Left ventricle myocardium superior (tissue), 1 donor: ENCODE data around the gene CHST15. TPM values are rescaled to one million over a fixed set of nuclear protein-coding genes. Genes with fewer than 3 reads are reported as not detected.

Experiments used
- ATAC-seq: fragments of 200-7000 bp; cut with Tn5 transposase; one replicate; pipeline ENCODE4 v1.9.1; 2020; ENCODE audit warnings: mild to moderate bottlenecking, moderate library complexity
- DNase-seq: peaks from one replicate; pipeline ENCODE4 v3.0.0-alpha.2; 2020
- intact Hi-C: fragments of 100-400 bp; cut with micrococcal nuclease; formaldehyde crosslinking; loops from one replicate; pipeline ENCODE4 v1.11.0; 2022
- total RNA-seq: library from RNA; stranded (reverse); fragmentation: NEBNext Ultra II Directional; extraction: Animal tissue kit (Norgen Biotek cat#: 25700); gene quantifications from one replicate; pipeline ENCODE4 v1.2.1, GENCODE V29; 2021
- donor health status: DM: no; HTN: yes; CAD: no; lungs with severe emphysema.

CHST15 gene
- total RNA-seq, 1 donor from 2014 or later = 4.0 TPM

GRCh38 chr10:124072106-124072505, 21.3 kb downstream of the CHST15 start:
- intact Hi-C loops = no loop called here
- no peak for DNase-seq
- ATAC-seq = no peak

DNA sequence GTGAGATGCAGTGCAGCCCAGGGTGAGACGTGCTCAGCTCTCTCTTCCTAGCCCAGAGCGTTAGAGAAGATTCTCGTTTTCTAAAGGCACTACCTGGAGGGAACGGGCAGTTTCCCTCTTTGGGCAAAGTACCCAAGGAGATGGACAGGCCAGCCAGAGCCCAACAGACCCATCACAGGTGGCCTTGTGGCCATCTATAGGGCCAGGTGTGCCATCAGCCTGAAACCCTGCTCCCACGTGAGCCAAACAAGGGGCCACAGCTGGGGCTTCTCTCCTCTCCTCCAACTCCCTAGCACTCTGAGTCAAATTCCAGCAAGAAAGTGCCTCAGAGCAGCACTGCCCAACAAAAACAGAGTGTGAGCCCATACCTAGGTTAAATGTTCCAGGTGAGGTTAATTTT, 22.3 kb downstream of the CHST15 start:
- intact Hi-C loops = no loop called here
- ATAC-seq (no peak), DNase-seq (no peak)

GRCh38 chr10:124070666-124071065, 22.7 kb downstream of the CHST15 start:
- no peak for ATAC-seq
- intact Hi-C loops = no loop called here
- no peak for DNase-seq

DNA sequence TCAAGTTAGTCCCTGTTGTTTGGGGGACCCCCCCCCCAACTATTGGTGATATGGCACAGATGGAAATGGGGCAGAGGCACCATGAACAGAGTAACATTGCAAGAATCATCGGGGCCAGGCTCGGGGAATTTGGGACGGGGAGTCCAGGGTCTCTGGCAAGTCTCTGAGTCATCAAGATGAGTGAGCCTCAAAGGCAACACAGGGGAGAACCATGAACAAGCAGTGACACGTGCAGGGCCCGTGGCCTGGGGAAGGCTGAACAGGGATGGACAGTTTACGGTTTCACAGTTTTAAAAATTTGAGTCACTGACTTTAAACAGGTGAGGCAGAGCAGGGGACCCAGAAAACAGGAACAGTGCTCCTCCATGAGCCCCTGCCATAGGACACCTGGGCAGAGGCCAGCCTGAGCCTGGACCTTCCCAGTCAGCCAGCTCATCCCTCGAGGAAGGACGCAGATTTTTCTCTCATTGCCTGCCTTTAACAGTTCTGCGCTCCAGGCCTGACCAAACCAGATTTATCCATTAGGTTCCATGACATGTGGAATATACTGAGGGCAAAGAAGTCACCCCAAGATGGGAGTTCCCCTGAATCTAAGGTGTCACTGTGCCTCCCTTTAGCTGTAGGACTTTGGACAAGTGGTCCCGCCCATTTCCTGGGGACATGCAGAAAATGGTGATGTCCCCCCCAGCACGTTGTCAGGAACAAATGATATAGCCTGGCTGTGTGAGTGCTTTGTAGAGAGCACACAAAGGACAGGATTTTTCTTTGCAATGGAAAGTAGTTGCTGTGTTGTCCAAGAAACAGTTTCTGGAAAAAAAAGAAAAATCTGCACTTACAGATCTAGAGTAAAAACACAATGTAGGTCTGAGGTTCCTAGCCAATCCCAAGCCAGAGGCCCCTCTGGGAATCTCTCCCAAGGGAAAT, 23.8 kb downstream of the CHST15 start:
- intact Hi-C loops = no loop called here
- DNase-seq (no peak), ATAC-seq (no peak)

GRCh38 chr10:124068929-124069328, 24.5 kb downstream of the CHST15 start:
- ATAC-seq = no peak
- DNase-seq = no peak
- intact Hi-C loops = no loop called here

GRCh38 chr10:124067825-124068400, 25.5 kb downstream of the CHST15 start:
- DNase-seq = no peak
- no peak for ATAC-seq
- intact Hi-C loops = no loop called here

DNA sequence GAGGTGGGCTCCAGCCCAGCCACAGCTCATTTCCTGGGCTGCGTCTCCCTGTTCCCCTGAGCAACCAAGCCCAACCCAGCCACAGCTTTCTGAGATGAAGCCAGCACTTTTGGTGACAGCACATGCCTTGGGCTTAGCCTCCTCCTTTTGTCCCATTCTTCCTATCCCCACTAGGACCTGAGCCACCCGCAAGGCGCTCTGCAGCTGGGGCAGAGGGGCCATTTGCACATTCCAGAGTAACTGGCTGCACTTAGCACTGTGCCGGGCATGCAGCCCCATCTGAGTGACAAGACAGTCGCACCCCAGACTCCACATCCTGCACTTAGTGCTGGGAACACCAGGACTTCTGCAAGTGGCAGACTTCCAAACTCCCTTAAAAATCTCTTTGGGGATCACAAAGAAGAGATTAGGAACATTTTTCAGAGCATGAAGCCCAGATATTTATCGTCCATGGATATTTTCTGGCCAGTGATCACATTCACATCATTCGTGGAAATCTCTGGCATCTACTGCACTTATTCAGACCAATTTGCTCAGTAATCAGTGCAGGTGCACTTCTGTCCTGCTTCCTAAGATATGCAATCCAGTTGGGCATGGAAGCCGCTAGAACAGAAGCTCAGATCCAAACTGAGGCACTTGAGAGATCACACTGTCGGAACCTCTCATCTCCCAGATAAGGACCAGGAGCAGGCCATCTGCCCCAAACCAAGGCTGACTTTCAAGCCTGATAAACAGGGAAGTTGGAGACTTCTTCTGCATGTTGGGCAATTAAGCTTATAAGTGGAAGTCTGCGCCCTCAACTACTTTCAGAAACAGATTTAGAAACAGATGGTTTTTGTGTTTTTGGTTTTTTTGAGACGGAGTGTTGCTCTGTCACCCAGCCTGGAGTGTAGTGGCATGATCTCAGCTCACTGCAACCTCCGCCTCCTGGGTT, 26.4 kb downstream of the CHST15 start:
- DNase-seq = no peak
- ATAC-seq = peak; percentile 44
- intact Hi-C loops = no loop called here

DNA sequence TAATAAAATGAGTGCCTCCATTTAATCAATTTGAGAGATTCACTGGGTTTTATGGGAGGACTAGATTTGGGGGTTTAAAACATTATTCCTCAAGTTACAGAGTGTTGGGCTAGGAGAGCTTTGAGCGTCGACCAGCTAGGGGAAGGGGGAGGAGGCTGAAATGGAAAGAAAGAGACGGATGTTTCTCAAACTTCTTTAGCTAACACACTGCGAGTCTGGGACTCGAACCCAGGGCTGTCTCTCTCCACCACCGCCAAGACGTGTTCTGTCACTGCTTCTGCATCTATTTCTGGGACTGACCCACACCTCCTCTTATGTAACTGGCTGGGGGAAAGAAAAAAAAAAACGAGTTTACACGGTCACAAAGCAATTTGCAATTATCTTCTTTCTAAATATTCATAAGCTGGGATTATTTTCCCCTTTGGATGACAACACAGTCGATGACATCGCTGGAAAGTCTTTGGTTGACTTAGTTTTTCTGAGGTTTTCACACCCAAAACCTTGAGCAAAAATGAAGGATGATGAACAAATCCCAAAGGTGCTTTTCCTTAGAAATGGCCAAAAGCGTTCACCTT, 27.2 kb downstream of the CHST15 start:
- intact Hi-C loops = no loop called here
- DNase-seq (no peak), ATAC-seq (no peak)

DNA sequence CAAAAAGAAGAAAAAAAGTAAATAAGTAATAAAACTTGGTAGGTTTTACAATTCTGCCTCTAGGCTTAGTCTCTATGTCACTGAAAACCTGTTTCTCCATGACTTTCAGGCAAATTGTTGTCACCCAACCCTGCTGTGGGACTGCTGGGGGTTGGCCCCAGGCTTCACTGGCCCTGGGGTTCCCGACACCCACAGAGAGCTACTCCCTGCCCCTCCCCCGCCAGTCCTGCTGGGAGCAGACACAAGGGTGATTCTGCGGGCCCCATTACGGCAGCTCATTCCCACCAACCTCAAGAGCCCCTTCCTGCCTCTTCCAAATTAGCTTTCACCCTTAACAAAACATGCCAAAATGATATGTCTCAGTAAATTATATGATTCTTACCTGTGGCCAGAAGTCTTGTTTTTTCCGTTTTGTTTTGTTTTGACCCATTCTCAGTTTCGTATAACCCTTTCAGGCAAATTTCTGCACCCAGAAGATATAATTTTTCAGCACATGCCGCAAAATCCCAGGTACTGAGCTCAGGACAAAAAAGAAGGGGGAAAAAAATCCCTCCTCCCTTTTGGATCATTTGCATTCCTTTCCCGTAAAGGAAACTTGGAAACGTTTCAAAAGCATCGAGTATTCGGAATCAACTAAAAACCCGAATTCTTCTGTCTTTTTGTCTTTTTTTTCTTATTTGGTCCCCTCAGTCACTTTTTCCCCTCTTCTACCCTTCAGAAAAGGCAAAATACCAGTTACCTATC, 27.8 kb downstream of the CHST15 start:
- intact Hi-C loops = no loop called here
- DNase-seq (no peak), ATAC-seq (no peak)

- intact Hi-C loops = no loop called here
- ATAC-seq = peak; percentile 38
- DNase-seq = no peak
Measured at GRCh38 chr10:124064676-124065075, 28.7 kb downstream of the CHST15 start.

DNA sequence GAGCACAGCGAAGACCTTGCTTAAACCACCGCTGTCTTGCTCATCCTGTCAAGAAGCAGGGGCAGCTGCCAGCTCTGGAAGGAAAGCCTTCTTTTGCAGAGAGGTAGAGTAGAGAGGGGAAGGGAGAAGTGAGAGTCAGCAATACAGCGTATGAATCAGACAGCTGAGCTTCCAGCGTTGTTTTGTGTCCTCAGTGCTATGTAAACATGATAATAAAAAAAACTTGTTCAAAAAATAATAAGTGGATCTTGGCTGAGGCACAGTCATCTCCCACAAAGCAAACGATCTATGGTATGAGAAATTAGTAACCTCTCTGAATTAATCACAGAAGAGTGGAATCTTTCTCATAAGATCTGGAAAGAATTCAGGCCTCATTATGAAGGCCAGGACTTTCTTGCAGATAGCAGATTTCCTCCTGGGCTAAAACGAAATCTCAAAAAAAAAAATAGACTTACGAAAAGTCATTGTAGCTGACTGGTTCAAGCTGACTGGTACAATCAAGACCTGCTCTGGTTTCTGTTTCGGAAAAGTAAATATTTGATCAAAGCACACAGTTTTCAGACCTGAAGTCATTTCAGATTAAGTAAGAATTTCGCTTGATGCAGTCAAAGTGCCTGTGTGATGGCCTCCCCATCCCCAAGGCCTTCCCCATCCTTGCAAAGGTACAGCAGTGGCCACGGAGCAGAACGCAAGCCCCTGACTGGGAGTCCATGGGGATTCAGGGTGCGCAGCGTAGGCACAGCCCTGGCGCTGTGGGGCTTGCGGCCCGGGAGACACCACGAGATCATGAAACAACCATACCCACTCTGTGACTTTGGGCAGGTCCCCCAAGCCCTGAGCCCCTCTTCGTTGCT, 29.4 kb downstream of the CHST15 start:
- intact Hi-C loops = no loop called here
- peak; percentile 53 for ATAC-seq
- DNase-seq = no peak

- DNase-seq (no peak), ATAC-seq (no peak)
- intact Hi-C loops = no loop called here
Measured at GRCh38 chr10:124062390-124062789, 31.0 kb downstream of the CHST15 start.

DNA sequence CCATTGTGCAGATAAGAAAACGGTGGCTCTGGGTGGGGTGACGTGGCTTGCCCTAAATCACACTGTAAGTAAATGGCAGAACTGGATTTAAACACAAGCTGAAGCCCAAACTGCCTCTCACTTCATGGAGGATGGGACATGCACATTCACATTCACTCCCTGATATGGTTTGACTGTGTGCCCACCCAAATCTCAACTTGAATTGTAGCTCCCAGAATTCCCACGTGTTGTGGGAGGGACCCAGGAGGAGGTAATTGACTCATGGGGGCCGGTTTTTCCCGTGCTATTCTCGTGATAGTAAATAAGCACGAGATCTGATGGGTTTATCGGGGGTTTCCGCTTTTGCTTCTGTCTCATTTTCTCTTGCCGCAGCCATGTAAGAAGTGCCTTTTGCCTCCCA, 32.4 kb downstream of the CHST15 start:
- DNase-seq (no peak), ATAC-seq (no peak)
- intact Hi-C loops = no loop called here

DNA sequence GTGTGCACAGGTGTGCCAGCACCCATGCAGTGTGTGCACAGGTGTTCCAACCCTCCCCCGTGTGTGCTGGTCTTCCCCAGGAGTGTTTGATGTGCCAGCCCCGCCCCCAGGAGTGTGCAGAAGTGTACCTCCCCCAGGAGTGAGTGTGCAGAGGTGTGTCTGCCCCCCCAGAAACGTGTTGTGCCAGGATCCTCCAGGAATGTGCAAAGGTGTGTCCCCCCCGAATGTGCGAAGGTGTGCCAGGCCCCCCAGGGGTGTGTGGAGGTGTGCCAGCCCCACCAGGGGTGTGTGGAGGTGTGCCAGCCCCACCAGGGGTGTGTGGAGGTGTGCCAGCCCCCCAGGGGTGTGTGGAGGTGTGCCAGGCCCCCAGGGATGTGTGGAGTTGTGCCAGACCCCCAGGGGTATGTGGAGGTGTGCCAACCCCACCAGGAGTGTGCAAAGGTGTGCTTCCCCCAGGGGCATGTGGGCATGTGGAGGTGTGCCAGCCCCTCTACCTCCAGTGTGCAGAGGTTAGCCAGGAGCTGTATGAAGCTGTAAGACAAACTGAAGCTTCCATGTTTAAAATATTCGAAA, 33.2 kb downstream of the CHST15 start:
- no peak for DNase-seq
- ATAC-seq = no peak
- intact Hi-C loops = no loop called here

DNA sequence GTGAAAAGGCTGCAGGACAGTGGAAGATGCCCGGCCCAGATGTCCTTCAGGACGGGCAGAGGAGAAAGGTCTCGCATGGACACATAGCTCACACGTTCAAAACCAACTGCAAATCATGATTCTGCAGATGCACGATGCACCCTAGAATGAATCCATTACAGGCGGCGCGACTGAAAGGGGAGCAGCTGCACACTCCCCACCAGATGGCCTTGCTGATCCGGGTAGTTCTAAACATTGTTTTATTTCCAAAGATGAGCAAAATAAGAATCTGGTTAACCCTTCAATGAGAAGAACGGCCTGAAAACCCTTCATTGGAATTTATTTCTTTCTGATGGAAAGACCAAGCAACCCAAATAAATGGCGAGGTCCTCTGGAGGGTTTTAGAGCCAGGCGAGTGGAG, 33.8 kb downstream of the CHST15 start:
- intact Hi-C loops = no loop called here
- no peak for DNase-seq

GRCh38 chr10:124058346-124059003, 34.9 kb downstream of the CHST15 start:
- ATAC-seq = no peak
- intact Hi-C loops = no loop called here
- no peak for DNase-seq

More for the DNA sequence above, 33.8 kb downstream of the CHST15 start:
- no peak for ATAC-seq

DNA sequence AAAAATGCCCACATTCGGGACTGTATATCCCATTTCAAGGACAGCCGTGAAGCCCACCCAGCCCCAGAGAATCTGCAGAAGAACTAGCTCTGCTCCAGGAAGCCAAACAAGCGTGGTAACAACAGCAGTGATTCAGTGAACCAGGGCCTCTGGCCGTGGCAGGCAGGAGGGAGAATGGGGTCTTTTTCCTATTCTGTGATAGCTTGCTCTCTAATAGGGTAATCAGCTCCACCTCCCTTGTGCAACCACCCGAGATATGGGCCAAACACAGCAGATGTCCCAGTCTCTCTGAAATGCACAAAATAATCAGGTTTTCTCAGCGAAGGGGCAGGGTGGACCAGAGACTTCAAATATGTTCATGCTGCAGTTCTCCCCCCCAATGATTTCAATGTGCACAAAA, 35.8 kb downstream of the CHST15 start:
- ATAC-seq (no peak), DNase-seq (no peak)
- intact Hi-C loops = no loop called here
